AG04450 (cell line): ENCODE results near the gene GHDC. TPM values are rescaled to one million over a fixed set of nuclear protein-coding genes. Genes with fewer than 3 reads are reported as not detected.

Experiments
- CTCF ChIA-PET: fragments of 300-600, 350-600 bp; formaldehyde crosslinking; extraction: SDS; loops from one replicate; lab custom pipeline; 2022; ENCODE audit warnings: antibody characterized with exemption, inconsistent platforms; lab: Charles Lee
- POLR2A ChIA-PET: fragments of 350-600 bp; formaldehyde crosslinking; extraction: SDS; loops from one replicate; lab custom pipeline; 2021; ENCODE audit warnings: antibody characterized with exemption, inconsistent platforms; lab: Yijun Ruan, JAX
- DNase-seq: peaks from one replicate; pipeline ENCODE4 v3.0.0-alpha.2; 2011; ENCODE audit warnings: low read depth, low spot score
- H3K27ac ChIP-seq: one replicate; pipeline ENCODE4 v1.5.1; 2012; ENCODE audit warnings: low read depth, low read length, control low read depth
- H3K27me3 ChIP-seq: one replicate; pipeline ENCODE4 v1.6.0; 2012; ENCODE audit warnings: low read length; ENCODE audit not compliant: control insufficient read depth, insufficient read depth
- H3K4me3 ChIP-seq: 2 replicates; pipeline ENCODE4 v1.5.1; 2011; ENCODE audit warnings: mild to moderate bottlenecking, low read depth, low read length, control low read depth
- H3K9me3 ChIP-seq: 2 replicates; pipeline ENCODE4 v1.5.1; 2012; ENCODE audit warnings: low read length; ENCODE audit not compliant: control insufficient read depth, insufficient read depth
- polyA plus RNA-seq: library from polyadenylated mRNA; depleted of rRNA; stranded (reverse); fragments of >200 nt; gene quantifications from 2 replicates; pipeline ENCODE4 v1.2.3, GENCODE V29; 2011
- TF ChIP-seq, protein P1 (sequence below): IDR thresholded peaks from 2 replicates; pipeline ENCODE4 v1.5.1; 2011; ENCODE audit warnings: low read depth, low read length, control low read depth, inconsistent platforms

The GHDC gene
- polyA plus RNA-seq, 1 experiment, result 5.1 TPM

DNA sequence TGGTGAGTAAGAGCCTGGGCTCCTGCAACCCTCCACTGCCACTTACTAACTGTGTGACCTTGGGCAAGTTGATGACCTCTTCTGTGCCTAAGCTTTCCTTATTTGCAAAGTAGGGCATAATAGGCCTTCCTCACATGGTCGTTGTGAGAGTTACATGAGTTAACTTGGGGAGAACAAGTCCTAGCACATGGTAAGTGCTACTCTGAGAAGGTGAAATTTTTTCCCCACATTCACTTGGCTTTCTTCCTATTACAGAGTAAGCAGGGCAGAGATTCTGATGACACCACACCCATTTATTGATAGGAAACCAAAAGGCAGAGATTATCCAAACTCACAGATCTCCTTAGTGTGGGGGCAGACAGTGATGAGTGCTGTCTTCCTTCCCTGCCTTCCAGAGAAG, 15.0 kb downstream of the GHDC start:
- POLR2A ChIA-PET, result no interaction called here

GRCh38 chr17:42178817-42179216, 15.5 kb downstream of the GHDC start:
- Histone ChIP-seq H3K9me3 (peaks cover 4% of the 10 kb centered on the region; the same call in 1 of the 2 replicates), H3K27me3 (peaks cover 44% of the 10 kb centered on the region), H3K4me3 (no peak overlapping the region), H3K27ac (no peak overlapping the region)
- POLR2A ChIA-PET, result no interaction called here
- TF ChIP-seq, protein P1, sequence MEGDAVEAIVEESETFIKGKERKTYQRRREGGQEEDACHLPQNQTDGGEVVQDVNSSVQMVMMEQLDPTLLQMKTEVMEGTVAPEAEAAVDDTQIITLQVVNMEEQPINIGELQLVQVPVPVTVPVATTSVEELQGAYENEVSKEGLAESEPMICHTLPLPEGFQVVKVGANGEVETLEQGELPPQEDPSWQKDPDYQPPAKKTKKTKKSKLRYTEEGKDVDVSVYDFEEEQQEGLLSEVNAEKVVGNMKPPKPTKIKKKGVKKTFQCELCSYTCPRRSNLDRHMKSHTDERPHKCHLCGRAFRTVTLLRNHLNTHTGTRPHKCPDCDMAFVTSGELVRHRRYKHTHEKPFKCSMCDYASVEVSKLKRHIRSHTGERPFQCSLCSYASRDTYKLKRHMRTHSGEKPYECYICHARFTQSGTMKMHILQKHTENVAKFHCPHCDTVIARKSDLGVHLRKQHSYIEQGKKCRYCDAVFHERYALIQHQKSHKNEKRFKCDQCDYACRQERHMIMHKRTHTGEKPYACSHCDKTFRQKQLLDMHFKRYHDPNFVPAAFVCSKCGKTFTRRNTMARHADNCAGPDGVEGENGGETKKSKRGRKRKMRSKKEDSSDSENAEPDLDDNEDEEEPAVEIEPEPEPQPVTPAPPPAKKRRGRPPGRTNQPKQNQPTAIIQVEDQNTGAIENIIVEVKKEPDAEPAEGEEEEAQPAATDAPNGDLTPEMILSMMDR, result no peak
- no peak for DNase-seq
- CTCF ChIA-PET, result no interaction called here

More for the DNA sequence above, 15.0 kb downstream of the GHDC start:
- H3K4me3 ChIP-seq, result no peak overlapping the region
- TF ChIP-seq, protein P1, result no peak
- no peak for DNase-seq
- CTCF ChIA-PET, result no interaction called here
- peaks cover 4% of the 10 kb centered on the region; the same call in 1 of the 2 replicates for H3K9me3 ChIP-seq
- H3K27me3 ChIP-seq, result peaks cover 41% of the 10 kb centered on the region
- H3K27ac ChIP-seq, result no peak overlapping the region

DNA sequence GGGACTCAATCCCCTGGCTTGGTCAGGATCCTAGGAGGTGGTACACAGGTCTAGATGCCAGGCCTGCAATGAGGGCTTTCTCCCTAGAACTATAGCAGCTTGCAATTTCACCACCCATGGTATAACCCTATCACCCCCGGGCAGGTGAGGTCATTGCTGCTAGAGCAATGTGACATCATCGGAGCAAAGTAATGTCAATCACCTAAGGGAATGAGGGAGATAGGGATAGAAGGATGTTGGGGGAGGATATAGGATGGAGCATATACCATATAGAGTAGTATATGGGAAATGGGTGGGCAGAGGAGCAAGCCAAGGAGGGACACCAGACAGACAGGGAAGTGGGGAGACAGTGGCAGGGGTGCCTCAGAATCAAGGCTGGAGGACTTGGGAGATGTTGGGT, 16.6 kb downstream of the GHDC start:
- CTCF ChIA-PET, result no interaction called here
- Histone ChIP-seq H3K27me3 (peaks cover 48% of the 10 kb centered on the region), H3K9me3 (peaks cover 4% of the 10 kb centered on the region; the same call in 1 of the 2 replicates), H3K4me3 (no peak overlapping the region), H3K27ac (no peak overlapping the region)
- POLR2A ChIA-PET, result interaction anchor here (0.7 kb wide), 1 partner anchor 73 kb away, joined by 3 read pairs; no protein-coding TSS in a partner anchor
- no peak for DNase-seq
- TF ChIP-seq, protein P1, result no peak

DNA sequence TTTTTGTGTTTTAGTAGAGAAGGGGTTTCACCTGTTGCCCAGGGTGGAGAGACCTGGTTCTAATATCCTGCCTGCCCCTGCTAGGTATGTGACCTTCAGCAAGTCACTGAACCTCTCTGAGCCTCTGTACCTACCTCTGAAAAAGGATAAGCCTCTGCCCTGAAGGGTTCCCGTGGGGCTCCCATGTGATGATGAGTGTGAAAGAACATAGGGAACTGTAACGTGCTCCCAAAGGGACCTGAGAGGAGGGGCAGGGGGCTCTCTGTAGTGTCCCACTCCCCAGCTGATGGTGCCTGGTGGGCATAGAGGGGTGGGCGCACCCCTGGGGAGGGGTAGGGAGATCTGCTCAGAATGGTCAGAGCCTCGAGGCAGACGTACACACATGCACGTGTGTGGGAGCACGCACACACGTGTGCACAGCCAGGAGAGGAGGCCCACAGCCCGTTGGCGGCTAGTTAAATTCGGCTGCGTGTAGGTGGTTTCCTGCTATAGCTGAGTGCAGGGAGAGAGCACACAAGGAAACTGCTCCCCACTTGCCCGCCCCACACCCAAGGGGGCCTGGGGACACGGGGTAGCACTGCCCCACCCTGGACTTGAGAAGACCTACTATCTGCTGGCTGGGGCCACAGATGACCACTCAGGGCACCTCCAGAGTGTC, 20.0 kb downstream of the GHDC start:
- no peak overlapping the region for H3K27ac ChIP-seq
- CTCF ChIA-PET, result no interaction called here
- POLR2A ChIA-PET, result interaction anchor here (0.7 kb wide), 1 partner anchor 106 kb away, joined by 8 read pairs; no protein-coding TSS in a partner anchor
- TF ChIP-seq, protein P1, result no peak
- no peaks in the 10 kb centered on the region; the same call in 1 of the 2 replicates for H3K9me3 ChIP-seq
- no peak overlapping the region for H3K4me3 ChIP-seq
- DNase-seq, result no peak
- peaks cover 36% of the 10 kb centered on the region for H3K27me3 ChIP-seq

- CTCF ChIA-PET, result interaction anchor here (0.6 kb wide), 1 partner anchor 71 kb away, joined by 3 read pairs; no protein-coding TSS in a partner anchor
- no peak for DNase-seq
- TF ChIP-seq, protein P1, result no peak
- Histone ChIP-seq H3K4me3 (no peak overlapping the region), H3K27me3 (peaks cover 28% of the 10 kb centered on the region), H3K27ac (no peak overlapping the region), H3K9me3 (no peaks in the 10 kb centered on the region; the same call in 1 of the 2 replicates)
- POLR2A ChIA-PET, result interaction anchor here (0.6 kb wide), 1 partner anchor 568 kb away, joined by 3 read pairs; no protein-coding TSS in a partner anchor
Observed at GRCh38 chr17:42171831-42172230, 22.5 kb downstream of the GHDC start.
